GM15510 (cell line): ENCODE data around the gene TMEM245.

Source experiments
- POLR2A ChIP-seq: IDR thresholded peaks from 3 replicates; pipeline ENCODE4 v1.6.1; 2011; ENCODE audit warnings: borderline replicate concordance; ENCODE audit not compliant: insufficient read length; ENCODE audit errors: extremely low read depth

The TMEM245 gene

DNA sequence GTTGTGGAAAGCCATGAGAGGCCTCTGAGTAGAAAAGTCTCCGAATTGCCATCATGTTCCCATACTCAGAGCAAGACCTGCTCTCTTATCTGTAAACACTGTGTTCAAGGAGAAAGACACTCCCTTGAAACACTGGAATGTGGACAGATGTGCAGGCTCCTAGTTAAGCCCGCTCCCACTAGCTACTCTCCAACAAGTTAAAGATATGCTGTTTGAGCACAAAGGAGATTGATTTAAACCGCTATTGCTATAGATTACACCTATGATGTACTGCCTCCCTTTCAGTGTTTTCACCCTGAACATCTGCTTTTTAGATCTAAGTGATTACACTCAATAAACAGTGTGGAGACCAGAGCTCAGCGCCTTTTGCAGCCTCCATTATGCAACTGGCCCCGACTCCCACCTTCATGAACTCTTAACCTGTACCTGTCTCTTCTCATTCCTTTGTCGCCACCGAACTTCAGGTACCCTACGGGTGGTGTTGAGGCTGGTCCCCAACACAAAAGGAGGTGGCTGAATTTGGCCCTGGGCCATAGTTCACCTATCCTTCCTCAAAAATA, 47.5 kb downstream of the TMEM245 start:
- TF ChIP-seq POLR2A, result no peak

DNA sequence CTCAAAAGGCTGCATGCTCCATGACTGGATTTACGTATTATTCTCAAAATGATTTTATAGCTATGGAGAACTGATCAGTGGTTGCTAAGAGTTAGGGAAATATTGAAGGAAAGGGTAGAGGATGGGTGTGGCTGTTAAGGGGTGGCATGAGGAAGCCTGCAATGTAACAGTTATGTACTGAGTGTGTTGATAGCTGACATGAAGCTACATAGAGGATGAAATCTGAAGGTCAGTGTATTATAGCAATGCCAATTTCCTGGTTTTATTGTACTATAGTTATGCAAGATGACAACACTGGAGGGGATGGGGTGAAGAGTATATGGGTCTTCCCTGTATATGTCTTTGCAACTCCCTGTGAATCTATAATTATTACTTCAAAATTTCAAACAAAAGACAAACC, 51.0 kb downstream of the TMEM245 start:
- TF ChIP-seq POLR2A, result no peak

- TF ChIP-seq POLR2A, result no peak
These were observed 54.6 kb downstream of the TMEM245 start for GRCh38 chr9:109064963-109065702.

DNA sequence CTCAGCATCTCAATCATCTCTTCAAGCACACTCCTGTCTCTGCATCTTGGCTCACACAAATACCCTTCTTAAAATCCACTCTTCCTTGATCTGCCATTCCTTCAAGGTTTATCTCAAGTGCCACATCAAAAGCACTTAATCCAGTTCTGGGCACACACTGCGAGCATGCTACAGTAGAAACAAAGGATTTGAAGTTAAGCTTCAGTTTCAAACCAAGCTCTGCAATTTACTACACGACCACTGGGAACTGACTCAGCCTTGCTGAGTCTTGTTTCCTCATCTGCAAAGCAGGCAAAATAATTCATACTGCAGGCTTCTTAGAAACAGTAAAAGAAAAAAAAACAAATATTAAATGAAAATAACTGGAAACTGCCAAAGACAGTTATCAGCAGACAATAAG, 56.0 kb downstream of the TMEM245 start:
- TF ChIP-seq POLR2A, result no peak

GRCh38 chr9:109062543-109062942, 57.2 kb downstream of the TMEM245 start:
- TF ChIP-seq POLR2A, result no peak

DNA sequence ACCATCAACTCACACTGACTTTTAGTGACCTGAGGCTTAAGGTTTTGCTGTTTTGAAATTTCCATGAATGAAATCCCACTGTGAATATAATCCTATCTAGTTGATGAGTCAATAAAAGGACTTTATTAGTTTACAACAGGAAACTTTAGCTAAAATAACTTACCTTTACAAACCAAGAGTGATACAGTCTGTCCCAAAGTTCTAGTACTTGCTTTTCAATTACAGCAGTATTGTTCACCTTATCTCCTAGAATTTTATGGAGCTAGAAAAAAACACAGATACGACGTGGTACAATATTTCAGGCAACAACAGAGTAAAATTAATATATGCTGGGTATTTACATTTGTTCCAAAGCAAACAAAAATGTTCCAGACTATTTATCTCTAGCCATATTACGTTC, 59.6 kb downstream of the TMEM245 start:
- TF ChIP-seq POLR2A, result no peak

GRCh38 chr9:109052416-109052815, 67.3 kb downstream of the TMEM245 start:
- TF ChIP-seq POLR2A, result no peak

DNA sequence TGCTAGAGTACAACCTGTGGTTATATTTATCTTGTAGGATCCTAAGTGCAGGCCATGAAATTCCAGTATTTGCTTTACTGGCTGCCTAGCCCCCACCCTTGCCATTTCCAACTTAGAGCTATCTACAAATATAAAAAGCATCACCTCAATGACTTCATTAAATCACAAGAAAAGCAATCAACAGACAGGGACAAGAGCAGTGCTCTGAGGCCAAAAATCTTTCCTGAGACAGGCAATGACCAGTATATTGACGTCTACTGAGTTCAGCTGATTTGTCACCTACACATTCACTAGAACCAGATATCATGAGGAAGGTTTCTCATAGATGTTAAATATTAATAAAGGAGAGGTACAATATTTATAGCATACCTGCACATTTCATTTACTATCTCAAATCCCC, 68.0 kb downstream of the TMEM245 start:
- no peak for TF ChIP-seq POLR2A

- no peak for TF ChIP-seq POLR2A
These were observed 69.3 kb downstream of the TMEM245 start for GRCh38 chr9:109050444-109050843.

GRCh38 chr9:109048822-109049221, 70.9 kb downstream of the TMEM245 start:
- no peak for TF ChIP-seq POLR2A

- TF ChIP-seq POLR2A, result no peak
These were observed 72.5 kb downstream of the TMEM245 start for GRCh38 chr9:109047259-109047658.

GRCh38 chr9:109046346-109046745, 73.4 kb downstream of the TMEM245 start:
- TF ChIP-seq POLR2A, result no peak

GRCh38 chr9:109043578-109043977, 76.2 kb downstream of the TMEM245 start:
- TF ChIP-seq POLR2A, result no peak

DNA sequence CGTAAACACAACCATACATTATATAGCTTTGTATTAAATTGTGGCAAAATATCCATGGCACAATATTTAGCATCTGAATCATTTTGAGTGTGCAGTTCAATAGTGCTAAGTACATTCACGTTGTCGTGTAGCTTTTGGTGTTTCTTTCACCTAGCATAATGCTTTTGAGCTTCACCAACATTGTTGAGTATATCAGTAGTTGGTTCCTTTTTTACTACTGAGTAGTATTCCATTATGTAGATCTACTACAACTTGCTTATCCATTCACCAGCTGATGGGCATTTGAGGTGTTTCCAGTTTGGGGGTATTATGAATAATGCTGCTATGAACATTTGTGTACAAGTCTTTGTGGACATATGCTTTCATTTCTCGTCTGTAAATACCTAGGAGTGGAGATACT, 79.2 kb downstream of the TMEM245 start:
- TF ChIP-seq POLR2A, result no peak

- no peak for TF ChIP-seq POLR2A
These were observed 80.2 kb downstream of the TMEM245 start for GRCh38 chr9:109039539-109039938.

- TF ChIP-seq POLR2A, result no peak
These were observed 81.6 kb downstream of the TMEM245 start for GRCh38 chr9:109037946-109038715.
